NCI-H345 (cell line): ENCODE results near the gene CDH22.

ENCODE experiments used
- DNase-seq: peaks from one replicate; lab custom pipeline; 2025; lab: John Stamatoyannopoulos, UW

The CDH22 gene

DNA sequence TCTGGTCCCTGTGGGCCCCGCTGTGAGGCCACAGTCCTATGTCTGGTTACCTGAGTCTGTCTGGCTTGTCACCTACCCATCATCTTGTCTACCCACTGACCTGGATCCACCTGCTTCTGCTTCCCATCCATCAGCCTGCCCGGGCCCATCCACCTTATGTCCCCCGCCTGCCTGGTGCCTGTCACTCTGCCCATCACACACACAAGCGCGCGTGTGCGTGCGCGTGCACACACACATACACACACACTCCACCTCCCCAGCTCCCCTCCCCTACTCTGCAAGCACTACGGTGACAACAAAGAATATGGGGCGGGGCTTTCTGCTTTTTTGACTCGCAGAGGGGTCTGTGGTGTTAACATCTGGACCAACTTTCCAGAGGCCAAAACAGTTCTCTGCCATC lies 8.0 kb downstream of the CDH22 start:
- no peak for DNase-seq

DNA sequence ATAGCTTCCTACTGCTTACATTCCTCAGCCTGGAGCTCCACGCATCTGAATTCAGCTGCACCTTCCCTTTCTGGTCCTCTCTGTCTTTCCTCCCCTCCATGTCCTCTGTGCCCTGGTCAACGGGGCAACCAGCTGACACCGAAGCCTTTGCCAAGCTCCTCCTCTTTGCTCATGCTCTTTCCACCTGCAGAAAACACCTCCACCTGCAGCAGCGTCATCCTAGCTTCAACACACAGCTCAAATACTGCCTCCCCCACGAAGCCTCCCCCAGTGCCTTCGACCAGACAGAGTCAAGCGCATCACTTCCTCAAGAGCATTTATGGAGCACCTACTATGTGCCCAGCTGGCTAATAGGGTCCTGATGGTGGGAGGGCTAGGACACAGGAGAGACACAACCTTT lies 9.2 kb downstream of the CDH22 start:
- no peak for DNase-seq

GRCh38 chr20:46298374-46298773 lies 9.9 kb downstream of the CDH22 start:
- DNase-seq, result no peak

DNA sequence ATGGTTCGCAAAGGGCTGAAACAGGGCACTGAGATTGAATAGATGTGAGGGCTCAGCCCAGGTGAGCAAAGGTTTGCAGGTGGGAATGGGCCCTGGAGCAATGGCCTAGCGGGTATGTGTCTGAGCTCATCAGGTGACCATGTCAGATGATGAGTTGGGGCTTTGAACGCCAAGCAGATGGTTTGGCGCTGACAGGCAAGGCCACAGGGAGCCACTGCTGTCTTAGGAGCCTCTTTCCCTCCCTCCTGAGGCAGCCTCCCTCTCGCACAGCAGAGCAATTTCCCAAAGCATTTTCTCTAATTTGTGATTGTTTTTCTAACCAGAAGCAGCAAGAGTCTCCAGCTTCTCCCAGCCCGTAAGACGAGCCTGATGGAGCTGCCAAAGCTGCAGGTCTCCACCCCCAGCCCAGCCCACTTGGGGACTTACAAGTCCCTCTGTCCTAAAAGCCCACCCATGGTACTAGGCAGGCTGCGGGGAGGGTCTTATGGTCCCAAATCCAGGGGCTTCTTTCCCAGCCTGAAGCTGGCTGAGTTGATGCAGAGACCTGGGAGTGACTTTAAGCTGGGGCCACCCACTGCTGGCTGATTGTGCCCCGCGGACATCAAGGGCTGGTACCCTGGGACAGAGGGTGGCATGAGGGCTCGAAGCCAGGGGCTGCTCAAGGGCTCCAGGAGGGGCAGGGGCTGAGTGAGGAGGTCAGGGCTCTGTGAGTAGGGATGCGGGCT lies 11.6 kb downstream of the CDH22 start:
- peak; percentile 40 for DNase-seq

DNA sequence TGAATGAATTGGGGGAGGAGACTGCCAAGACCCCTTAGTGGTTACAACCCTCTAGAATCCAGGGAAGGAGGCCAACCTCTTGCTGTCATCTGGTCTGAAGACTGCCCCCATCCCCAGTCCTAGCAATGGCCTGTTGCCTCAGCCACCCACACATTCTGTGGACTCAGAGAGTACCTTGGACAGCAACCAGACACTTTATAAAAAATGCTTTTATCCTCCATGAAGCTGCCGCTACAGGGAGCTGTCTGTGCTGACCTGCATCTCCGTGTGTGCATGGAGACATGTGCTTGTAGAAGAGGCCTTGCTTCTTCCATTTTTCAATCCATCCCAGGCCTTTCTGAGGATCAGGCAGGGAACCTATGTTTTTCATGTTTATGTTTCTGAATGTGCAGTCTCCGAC lies 15.2 kb downstream of the CDH22 start:
- no peak for DNase-seq

DNA sequence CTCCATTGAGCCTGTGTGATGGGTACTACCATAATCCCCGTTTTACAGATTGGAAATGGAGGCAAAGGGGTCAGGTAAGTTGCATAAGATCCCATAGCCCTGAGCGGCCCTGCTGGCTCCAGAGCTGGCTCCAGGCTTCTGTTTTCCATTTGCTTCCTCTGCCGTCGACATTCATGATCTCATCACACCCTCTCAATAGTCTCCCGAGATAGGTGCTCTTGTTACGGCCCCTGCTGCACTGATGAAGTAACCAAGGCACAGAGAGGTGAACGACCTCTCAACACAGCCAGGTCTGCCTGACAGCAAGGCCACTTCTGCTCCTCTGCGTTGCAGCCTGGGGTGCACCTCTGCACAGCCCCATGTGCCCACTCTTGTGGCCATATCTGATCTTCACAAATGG lies 16.9 kb downstream of the CDH22 start:
- DNase-seq, result no peak

DNA sequence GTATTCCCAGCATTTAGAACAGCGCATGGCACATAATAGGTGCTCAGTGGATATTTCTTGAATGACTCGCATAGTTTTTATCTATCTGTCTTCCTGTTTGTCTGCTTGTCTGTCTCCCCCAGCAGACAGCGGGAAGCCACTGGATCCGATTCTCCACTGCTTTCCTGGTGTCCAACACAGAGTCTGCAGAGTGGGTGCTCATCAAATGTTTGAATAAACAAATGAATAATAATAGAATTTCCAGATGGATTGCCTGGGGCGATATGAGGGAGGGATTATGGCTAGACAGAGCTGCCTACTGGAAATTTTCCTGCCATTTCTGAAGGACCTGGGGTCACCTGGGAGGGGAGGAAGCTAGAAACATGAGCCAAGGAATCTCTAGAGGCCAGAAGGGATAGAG lies 18.9 kb downstream of the CDH22 start:
- DNase-seq, result no peak

- no peak for DNase-seq
Observed at GRCh38 chr20:46286977-46287376, 21.3 kb downstream of the CDH22 start.

- DNase-seq, result no peak
Observed at GRCh38 chr20:46286382-46286781, 21.9 kb downstream of the CDH22 start.

GRCh38 chr20:46285740-46286139 lies 22.6 kb downstream of the CDH22 start:
- DNase-seq, result no peak

- no peak for DNase-seq
Observed at GRCh38 chr20:46285072-46285471, 23.2 kb downstream of the CDH22 start.

- DNase-seq, result no peak
Observed at GRCh38 chr20:46284040-46284427, 24.3 kb downstream of the CDH22 start.

DNA sequence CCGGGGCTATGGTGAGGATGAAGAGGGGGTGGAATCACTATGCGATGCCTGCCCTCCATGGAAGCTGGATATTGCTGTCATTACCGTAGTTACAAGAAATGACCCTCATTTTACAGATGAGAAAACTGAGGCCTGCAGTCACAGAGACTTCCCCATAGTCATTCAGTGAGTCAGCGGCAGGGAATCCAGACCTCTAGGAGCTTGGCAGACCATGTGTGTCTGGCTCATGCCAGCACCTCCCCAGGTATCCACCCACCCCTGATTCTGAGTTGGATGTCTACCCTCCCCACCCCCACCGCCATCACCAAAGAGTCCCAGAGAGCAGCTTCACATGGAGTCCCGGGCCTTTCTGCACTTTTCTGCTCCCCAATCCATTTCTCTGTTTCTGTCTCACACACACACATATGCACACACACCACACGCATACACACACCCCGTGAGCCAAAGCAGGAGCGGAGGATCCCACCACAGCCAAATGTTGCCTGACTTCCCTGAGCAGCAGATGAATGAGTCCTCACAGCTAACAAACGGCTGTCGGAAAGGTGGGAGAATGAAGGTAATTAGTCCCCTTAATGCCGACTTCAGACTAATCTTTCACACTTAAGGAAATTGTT lies 24.8 kb downstream of the CDH22 start:
- DNase-seq, result no peak

GRCh38 chr20:46282669-46283068 lies 25.6 kb downstream of the CDH22 start:
- no peak for DNase-seq

DNA sequence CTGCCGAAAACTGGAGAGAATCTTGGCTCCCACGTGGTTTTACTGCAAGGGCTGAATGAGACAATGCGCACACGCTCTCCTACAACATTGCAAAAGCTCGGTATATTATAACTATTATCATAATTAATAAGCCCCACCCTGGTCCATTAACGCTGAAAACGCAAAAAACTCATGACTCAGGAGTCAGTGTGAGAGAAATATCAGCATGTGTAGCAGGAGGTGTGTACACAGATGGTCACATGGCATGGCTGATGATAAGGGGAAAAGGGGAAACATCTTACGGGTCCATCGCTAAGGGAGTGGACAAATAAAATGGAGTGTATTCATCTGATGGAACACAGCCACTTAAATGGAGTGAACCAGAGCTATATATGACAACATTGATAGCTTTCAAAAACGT lies 29.2 kb downstream of the CDH22 start:
- no peak for DNase-seq

GRCh38 chr20:46277602-46278001 lies 30.7 kb downstream of the CDH22 start:
- DNase-seq, result no peak

- DNase-seq, result no peak
Observed at GRCh38 chr20:46276531-46276930, 31.8 kb downstream of the CDH22 start.

DNA sequence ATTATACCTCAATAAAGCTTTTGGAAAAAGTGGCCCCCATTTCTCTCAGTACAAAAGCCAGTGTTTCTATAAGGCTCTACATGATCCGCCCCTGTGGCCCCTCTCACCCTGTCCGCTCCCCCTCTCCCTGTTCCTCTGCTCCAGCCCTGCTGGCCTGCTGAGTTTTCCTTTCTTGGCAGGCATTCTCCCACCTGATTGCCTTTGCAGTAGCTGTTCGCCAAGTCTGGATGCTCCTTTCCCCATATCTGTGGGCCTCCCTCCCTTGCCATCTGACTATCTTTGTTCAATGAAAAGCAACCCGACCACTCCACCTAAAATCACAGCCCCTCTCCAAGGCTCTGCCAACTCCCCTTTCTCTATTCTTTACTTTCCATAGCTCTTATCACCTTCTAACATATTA lies 33.2 kb downstream of the CDH22 start:
- peak; percentile 60 for DNase-seq

- no peak for DNase-seq
Observed at GRCh38 chr20:46273717-46274116, 34.6 kb downstream of the CDH22 start.

GRCh38 chr20:46272389-46273047 lies 35.8 kb downstream of the CDH22 start:
- no peak for DNase-seq

DNA sequence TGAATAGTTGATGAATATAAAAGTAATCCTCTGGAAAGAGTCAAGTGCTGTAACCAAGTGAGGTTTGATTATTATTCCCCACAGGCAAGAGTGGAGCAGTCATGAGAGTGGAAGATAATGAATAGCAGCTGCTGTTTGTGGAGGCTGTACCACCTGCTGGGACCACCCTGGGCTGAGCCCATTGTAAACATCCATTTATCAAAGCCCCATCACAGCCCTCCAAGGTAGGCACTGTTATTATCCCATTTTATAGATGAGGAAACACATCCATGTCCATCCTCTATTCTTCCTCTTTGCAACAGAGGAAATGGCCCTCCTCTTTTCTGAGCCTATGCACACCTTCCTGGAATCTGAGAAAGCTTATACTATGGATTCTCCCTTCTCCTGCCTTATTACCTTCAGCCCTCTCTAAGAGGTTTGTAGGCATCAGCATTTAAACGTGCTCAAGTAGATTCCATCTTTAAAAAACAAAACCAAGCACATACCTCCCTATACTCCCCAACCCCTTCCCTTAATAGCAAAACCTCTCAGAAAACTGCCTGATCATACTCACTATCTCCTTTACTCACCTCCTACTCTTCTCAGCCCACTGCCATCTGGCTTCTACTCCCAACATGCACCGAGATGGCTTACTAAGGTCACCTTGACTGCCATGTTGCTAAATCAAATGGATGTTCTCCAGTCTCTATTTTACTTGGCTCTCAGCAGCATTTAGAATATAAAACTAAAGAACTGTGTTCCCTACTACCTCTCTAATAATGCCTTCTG lies 37.1 kb downstream of the CDH22 start:
- DNase-seq, result peak; percentile 89

DNA sequence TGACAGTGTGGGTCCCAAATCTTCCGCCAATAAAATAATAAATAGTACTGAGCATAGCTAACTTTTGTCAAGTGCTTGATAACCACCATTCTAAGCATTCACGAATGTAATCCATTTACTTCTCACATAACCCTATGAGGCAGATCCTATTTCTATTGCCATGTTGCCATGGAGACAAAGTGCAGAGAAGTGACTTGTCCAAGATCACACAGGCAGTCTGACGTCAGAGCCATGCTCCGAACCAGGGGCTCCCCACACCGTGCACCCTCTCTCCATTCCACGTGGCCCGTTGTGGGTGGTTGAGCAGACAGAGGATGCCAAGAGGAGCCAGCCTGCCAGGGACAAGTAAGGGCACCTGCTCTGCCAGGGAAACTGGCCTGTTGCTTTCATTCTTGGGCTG lies 38.9 kb downstream of the CDH22 start:
- no peak for DNase-seq

GRCh38 chr20:46268662-46269061 lies 39.6 kb downstream of the CDH22 start:
- DNase-seq, result no peak
